Astrocyte (in vitro differentiated cells and primary cell): ENCODE results near the gene HECTD4. TPM values are rescaled to one million over a fixed set of nuclear protein-coding genes. Genes with fewer than 3 reads are reported as not detected.

ENCODE experiments used
- DNase-seq: peaks from one replicate; pipeline ENCODE4 v3.0.0-alpha.2; 2010; ENCODE audit warnings: low read depth
- FAIRE-seq: peaks from 2 replicates; lab custom pipeline; 2011; peaks lifted over from hg19 to GRCh38; lab: Jason Lieb, UNC
- H2AFZ ChIP-seq: 2 replicates; pipeline ENCODE4 v1.6.0; 2012; ENCODE audit warnings: low read depth, low read length, inconsistent platforms
- H3K27ac ChIP-seq: 2 replicates; pipeline ENCODE4 v1.5.1; 2011; ENCODE audit warnings: low read depth, low read length, inconsistent platforms
- H3K27me3 ChIP-seq: 2 replicates; pipeline ENCODE4 v1.6.0; 2011; ENCODE audit warnings: low read length, inconsistent platforms; ENCODE audit not compliant: insufficient read depth
- H3K36me3 ChIP-seq: 2 replicates; pipeline ENCODE4 v1.5.1; 2011; ENCODE audit warnings: low read length, inconsistent platforms; ENCODE audit not compliant: insufficient read depth
- H3K4me1 ChIP-seq: 2 replicates; pipeline ENCODE4 v1.5.1; 2011; ENCODE audit warnings: low read length, inconsistent platforms; ENCODE audit not compliant: insufficient read depth
- H3K4me2 ChIP-seq: 2 replicates; pipeline ENCODE4 v1.6.0; 2012; ENCODE audit warnings: low read length, inconsistent platforms
- H3K4me3 ChIP-seq: 2 replicates; pipeline ENCODE4 v1.5.1; 2011; ENCODE audit warnings: low read depth, mild to moderate bottlenecking, low read length, inconsistent platforms; ENCODE audit not compliant: insufficient read depth
- H3K79me2 ChIP-seq: 2 replicates; pipeline ENCODE4 v1.6.0; 2012; ENCODE audit warnings: mild to moderate bottlenecking, low read length, inconsistent platforms; ENCODE audit not compliant: insufficient read depth
- H3K9ac ChIP-seq: 2 replicates; pipeline ENCODE4 v1.6.0; 2012; ENCODE audit warnings: mild to moderate bottlenecking, low read length, inconsistent platforms
- H3K9me3 ChIP-seq: 2 replicates; pipeline ENCODE4 v1.5.1; 2012; ENCODE audit warnings: low read depth, mild to moderate bottlenecking, low read length, inconsistent platforms; ENCODE audit not compliant: insufficient read depth
- H4K20me1 ChIP-seq: 2 replicates; pipeline ENCODE4 v1.6.0; 2012; ENCODE audit warnings: low read length, inconsistent platforms; ENCODE audit not compliant: insufficient read depth
- H3K27ac Mint-ChIP-seq: one replicate; pipeline ENCODE4 v1.8.0; 2021; ENCODE audit warnings: mild to moderate bottlenecking, mixed read lengths; ENCODE audit not compliant: unreplicated experiment
- H3K27me3 Mint-ChIP-seq: one replicate; pipeline ENCODE4 v1.8.0; 2021; ENCODE audit warnings: low read depth, mixed read lengths; ENCODE audit not compliant: unreplicated experiment
- H3K36me3 Mint-ChIP-seq: one replicate; pipeline ENCODE4 v1.8.0; 2021; ENCODE audit warnings: low read depth, mixed read lengths; ENCODE audit not compliant: unreplicated experiment
- H3K4me1 Mint-ChIP-seq: one replicate; pipeline ENCODE4 v1.8.0; 2021; ENCODE audit warnings: low read depth, mixed read lengths; ENCODE audit not compliant: unreplicated experiment
- H3K4me3 Mint-ChIP-seq: one replicate; pipeline ENCODE4 v1.8.0; 2021; ENCODE audit warnings: mild to moderate bottlenecking, moderate library complexity, mixed read lengths; ENCODE audit not compliant: unreplicated experiment
- H3K9me3 Mint-ChIP-seq: one replicate; pipeline ENCODE4 v1.8.0; 2021; ENCODE audit warnings: mild to moderate bottlenecking, mixed read lengths; ENCODE audit not compliant: unreplicated experiment
- CTCF ChIP-seq: IDR thresholded peaks from 2 replicates; pipeline ENCODE4 v1.5.1; 2011; ENCODE audit warnings: low read depth, mild to moderate bottlenecking, inconsistent platforms, low read length, moderate library complexity; ENCODE audit not compliant: insufficient read depth
- EZH2 ChIP-seq: IDR thresholded peaks from 2 replicates; pipeline ENCODE4 v1.6.1; 2012; ENCODE audit warnings: mild to moderate bottlenecking, low read length, inconsistent platforms; ENCODE audit not compliant: insufficient read depth
- total RNA-seq: library from RNA; stranded (reverse); gene quantifications from 2 replicates; pipeline ENCODE4 v1.2.1, GENCODE V29; 2021

Gene HECTD4
- total RNA-seq, 1 donor from 2014 or later = 38.9 TPM

- no peak for TF ChIP-seq CTCF
- TF ChIP-seq EZH2 = no peak
- H3K4me3 Mint-ChIP-seq = no peak overlapping the region
- no peak overlapping the region for H3K27ac Mint-ChIP-seq
- Histone ChIP-seq H3K4me1 (peaks cover 16% of the 10 kb centered on the region), H3K4me3 (no peak overlapping the region), H4K20me1 (peaks cover 15% of the 10 kb centered on the region), H3K79me2 (no peaks in the 10 kb centered on the region), H3K9me3 (no peaks in the 10 kb centered on the region), H3K9ac (peak overlapping the region; percentile 17), H3K4me2 (no peak overlapping the region), H3K27me3 (no peaks in the 10 kb centered on the region), H3K27ac (no peak overlapping the region), H3K36me3 (no peaks in the 10 kb centered on the region), H2AFZ (no peak overlapping the region)
- H3K27me3 Mint-ChIP-seq = no peaks in the 10 kb centered on the region
- FAIRE-seq = no peak
- DNase-seq = no peak
- peaks cover 22% of the 10 kb centered on the region for H3K36me3 Mint-ChIP-seq
- no peaks in the 10 kb centered on the region for H3K9me3 Mint-ChIP-seq
- peaks cover 16% of the 10 kb centered on the region for H3K4me1 Mint-ChIP-seq
Observed at GRCh38 chr12:112182499-112182898, 199.7 kb downstream of the HECTD4 start.

GRCh38 chr12:112180422-112180821 lies 201.8 kb downstream of the HECTD4 start:
- Histone ChIP-seq H3K4me3 (no peak overlapping the region), H3K27ac (no peak overlapping the region), H3K79me2 (no peaks in the 10 kb centered on the region), H3K4me2 (no peak overlapping the region), H3K9ac (no peak overlapping the region), H4K20me1 (peaks cover 15% of the 10 kb centered on the region), H3K4me1 (peaks cover 16% of the 10 kb centered on the region), H2AFZ (no peak overlapping the region), H3K27me3 (no peaks in the 10 kb centered on the region), H3K9me3 (no peaks in the 10 kb centered on the region), H3K36me3 (peaks cover 6% of the 10 kb centered on the region)
- H3K9me3 Mint-ChIP-seq = no peaks in the 10 kb centered on the region
- H3K4me3 Mint-ChIP-seq = no peak overlapping the region
- no peaks in the 10 kb centered on the region for H3K27me3 Mint-ChIP-seq
- FAIRE-seq (no peak), DNase-seq (no peak)
- no peak overlapping the region for H3K27ac Mint-ChIP-seq
- TF ChIP-seq CTCF (no peak), EZH2 (no peak)
- H3K36me3 Mint-ChIP-seq = peaks cover 28% of the 10 kb centered on the region
- peaks cover 19% of the 10 kb centered on the region for H3K4me1 Mint-ChIP-seq

- Mint-ChIP-seq H3K27ac (no peak overlapping the region), H3K4me3 (no peak overlapping the region), H3K36me3 (peaks cover 31% of the 10 kb centered on the region), H3K4me1 (peaks cover 19% of the 10 kb centered on the region), H3K27me3 (no peaks in the 10 kb centered on the region), H3K9me3 (no peaks in the 10 kb centered on the region)
- DNase-seq (no peak), FAIRE-seq (no peak)
- TF ChIP-seq CTCF (no peak), EZH2 (no peak)
- no peak overlapping the region for H3K27ac ChIP-seq
- H3K4me2 ChIP-seq = no peak overlapping the region
- no peaks in the 10 kb centered on the region for H3K9me3 ChIP-seq
- H3K4me1 ChIP-seq = peaks cover 16% of the 10 kb centered on the region
- H3K4me3 ChIP-seq = no peak overlapping the region
- H3K9ac ChIP-seq = no peak overlapping the region
- H2AFZ ChIP-seq = no peak overlapping the region
- peaks cover 11% of the 10 kb centered on the region for H3K36me3 ChIP-seq
- no peaks in the 10 kb centered on the region for H3K27me3 ChIP-seq
- no peaks in the 10 kb centered on the region for H3K79me2 ChIP-seq
- H4K20me1 ChIP-seq = peaks cover 15% of the 10 kb centered on the region
Observed at GRCh38 chr12:112179916-112180315, 202.3 kb downstream of the HECTD4 start.
